Embryonic facial prominence (tissue), 1 donor: ENCODE results near the gene CPEB4.

Experiments used
- DNase-seq: peaks from one replicate; pipeline ENCODE4 v3.0.0-alpha.2; 2016; ENCODE audit errors: extremely low spot score

Gene CPEB4

GRCh38 chr5:173858670-173859407 is 29.3 kb upstream of the CPEB4 start:
- DNase-seq: no peak

DNA sequence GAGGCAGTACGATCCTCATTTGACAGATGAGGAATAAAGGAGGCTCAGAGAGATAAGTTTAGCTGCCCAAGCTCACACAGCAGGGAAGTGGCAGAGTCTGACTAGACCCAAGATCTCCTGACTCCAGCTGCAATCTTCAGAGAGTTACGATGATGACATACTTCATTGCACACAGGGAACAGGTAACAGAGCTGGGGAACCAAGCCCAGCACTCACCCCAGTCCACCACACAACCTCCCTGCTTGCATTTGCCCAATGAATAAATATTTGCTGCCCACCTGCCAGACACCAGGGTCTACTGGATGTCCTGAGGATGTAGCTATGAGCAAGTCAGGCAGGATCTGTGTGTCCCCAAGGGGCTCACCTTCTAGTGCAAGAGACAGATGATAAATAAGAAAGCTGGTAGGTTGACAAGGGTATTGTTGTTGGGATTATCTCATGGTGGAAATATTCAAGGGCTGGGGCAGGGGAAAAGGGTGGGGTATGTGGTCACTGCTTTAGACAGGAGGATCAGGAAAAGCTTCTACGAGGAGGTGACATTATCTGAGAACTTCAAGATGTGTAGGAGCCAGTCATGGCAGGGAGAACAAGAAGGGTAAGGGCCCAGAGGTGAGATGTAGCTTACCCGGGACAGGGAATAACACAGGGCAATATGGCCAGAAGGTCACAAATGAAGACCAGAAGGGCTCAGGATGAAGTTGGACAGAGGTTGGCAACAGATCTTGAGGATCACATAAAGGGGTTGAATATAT is 28.6 kb upstream of the CPEB4 start:
- DNase-seq: no peak

GRCh38 chr5:173862047-173862477 is 26.1 kb upstream of the CPEB4 start:
- DNase-seq: no peak

GRCh38 chr5:173863359-173863758 is 24.8 kb upstream of the CPEB4 start:
- DNase-seq: no peak

- no peak for DNase-seq
These were observed 23.8 kb upstream of the CPEB4 start for GRCh38 chr5:173864126-173865050.

DNA sequence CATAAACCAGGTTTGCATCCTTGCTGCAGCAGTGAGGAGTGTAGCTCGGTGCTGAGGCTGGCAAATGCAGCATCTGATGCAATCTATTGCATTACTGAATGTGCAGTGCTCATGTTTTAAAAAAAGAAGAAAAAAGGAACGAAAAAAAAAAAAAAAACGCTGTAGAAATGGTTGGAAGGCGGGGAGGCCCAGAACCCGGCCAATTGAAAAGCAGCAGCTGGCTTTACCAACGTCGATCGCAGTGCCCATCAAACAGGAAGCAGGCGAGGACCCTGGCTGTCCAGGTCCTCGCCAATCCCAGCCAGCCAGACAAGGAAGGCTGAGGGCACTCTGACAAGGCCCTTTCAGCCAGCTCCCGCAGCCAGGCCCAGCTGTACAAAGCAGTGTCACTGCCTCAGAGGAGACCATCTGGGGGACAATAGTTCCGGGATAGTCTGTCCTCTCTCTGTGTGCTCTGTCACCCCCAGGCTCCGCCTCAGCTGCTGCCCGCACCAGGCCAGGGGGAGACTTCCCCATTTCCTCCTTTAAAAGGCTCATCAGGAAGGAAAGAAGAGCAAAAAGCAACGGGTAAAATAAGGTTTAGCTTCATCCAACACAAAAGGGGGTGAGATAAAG is 21.8 kb upstream of the CPEB4 start:
- no peak for DNase-seq

- no peak for DNase-seq
These were observed 21.1 kb upstream of the CPEB4 start for GRCh38 chr5:173866858-173867679.

- DNase-seq: no peak
These were observed 19.9 kb upstream of the CPEB4 start for GRCh38 chr5:173868096-173868880.

DNA sequence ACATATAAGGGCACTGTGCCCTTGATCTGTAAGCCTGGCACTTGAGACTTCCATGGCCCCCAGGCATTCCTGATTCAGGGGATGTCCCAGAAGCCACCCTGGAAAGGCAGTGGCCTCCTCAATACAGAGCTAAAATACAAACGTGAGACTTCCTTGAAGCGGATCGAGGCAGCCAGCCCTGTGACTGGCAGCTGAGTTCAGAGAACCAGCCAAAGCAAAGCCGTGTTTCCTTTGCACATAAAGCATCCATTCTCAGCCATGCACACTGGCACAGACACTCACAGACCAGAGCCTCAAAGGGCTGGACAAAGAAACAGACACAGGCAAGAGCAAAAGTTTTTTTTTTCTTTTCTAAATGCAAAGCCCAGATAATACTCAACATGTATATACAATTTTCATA is 18.8 kb upstream of the CPEB4 start:
- no peak for DNase-seq

- no peak for DNase-seq
These were observed 15.2 kb upstream of the CPEB4 start for GRCh38 chr5:173872957-173873305.

DNA sequence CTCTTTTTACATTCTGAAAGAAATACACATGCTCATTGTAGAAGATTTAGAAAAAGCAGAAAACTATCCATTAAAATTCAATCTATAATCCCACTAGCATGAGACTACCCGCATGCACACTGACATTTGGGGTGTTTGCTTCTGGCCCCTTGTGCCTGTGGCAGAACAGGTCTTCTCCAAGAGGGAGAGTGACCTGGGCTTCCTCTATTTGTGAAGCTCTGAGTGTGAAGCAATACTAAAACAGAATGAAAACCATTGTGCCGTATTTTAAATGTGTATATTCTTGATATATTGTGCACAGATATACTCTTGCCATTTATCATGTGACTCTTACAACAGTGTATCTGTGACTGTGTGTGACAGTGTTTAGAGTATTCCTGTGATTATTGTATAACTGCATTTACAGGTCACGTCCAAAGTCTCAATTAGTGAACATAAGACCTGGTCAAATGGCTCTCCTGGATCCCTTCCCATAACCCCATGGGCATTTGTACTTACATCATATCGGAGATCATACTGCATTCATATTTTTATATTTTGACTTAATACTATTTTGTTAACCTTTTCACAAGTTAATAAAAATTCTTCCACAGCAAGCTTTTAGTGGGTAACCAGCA is 14.7 kb upstream of the CPEB4 start:
- DNase-seq: no peak

DNA sequence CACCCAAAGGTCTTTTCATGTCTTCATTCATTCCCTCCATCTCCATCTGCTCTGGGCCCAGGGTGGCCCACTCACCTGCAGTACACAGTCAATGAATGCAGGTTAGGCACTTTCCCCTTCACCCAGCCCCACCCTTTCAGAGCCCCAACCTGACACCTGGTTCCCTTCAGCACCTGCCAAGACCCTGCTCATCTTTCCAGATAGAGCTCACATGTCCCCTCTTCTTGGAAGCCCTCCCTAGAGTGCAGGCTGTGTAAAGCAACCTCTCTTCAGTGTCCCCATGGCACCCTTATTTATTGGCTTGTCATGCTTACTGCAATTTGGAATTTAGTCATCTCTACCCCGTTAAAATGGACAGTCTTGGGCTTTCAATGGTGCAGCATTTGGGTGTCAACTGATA is 13.0 kb upstream of the CPEB4 start:
- DNase-seq: no peak

DNA sequence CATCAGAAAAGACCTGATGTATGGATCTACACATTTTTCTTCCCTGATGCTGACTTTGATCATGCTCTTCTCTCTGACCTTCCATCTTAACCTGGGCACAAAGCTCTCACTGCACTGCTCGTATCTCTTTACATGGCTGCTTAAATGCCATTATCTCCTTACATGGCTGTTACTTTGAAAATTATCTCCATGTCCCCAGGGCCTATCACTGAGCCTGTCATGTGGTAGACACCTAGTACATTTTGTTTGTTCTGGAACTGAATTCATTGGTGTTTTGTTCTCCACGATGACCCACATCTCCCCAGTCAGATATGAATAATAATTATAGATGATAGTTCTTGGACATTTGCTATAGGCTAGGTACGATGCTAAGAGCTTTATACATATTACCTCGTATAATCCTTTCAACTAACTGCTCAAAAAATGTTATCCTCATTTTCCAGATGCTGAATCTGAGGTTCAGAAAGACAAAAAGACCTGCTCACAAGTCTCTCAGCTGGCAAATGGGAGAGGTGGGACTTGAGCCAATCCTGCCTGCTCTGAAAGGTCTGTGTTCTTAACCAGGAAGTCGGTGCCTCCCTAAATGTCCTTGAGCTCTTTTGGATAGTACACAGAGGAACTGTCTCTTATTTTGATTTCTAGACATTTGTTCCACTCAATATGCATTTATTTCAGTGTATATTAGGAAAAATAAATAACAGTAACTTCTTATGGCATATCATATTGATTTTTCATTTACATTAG is 9.8 kb upstream of the CPEB4 start:
- no peak for DNase-seq

DNA sequence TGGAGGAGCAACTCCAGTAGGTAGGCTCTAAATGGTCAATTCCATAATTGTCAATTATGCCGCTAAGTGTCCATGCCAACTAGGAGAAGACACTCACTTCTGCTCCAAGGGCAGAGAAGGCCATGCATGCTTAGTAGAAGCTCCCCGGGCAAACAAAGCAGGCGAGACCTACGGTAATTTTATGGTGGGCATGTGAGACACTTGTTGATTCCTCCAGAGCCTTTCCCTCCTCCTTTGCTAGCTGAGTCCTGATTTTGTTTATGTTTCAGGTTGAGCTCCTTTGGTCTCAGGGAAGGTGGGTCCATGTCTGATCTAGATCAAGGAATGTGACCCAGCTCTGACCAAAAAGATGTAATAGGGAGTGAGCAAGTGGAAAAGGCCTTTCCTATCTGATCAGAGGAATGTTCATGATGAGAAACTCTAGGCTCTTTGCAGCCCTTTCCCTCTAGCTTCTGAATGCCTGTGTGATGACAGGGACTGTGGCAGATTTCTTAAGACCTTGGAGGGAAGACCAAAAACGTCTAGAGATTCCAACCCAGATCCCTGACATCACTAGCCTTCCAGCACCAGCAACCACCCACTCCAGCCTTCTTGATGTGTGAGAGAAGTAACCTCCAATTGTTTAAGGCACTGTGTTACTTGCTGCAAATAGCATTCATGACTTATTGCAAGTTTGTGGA is 7.7 kb upstream of the CPEB4 start:
- DNase-seq: no peak

DNA sequence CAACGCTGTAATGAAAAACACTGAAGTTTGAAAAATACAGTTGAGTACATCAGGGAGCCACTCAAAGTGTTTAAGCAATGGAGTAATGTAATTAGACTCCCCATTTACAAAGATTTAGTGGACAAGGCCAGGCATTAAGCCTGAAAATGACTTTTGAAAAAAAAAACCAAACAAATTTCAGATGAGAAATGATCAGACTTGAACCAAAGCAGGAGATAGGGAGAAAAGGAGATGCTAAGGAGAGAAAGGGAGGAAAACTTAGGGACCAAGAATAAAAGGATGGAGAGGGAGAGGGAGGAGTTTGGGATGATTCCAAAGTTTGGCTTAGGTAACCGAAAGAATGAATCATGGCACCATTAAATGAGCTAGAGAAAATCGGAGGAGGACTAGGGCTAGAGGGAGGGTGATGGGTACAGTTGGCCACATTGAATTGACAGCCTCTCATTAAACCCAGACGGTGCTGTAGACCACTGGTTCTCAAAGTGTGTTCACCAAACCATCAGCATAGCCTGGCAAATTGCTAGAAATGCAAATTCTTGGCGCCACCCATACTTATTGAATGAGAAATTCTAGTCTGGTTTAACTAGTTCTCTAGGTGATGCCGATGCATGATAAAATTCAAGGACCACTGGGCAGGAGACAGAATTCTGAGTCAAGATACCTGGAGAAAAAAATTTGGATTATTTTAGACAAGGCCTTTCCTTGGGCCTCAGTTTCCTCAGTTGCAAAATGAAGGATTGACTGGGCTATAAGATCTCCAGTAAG is 6.2 kb upstream of the CPEB4 start:
- DNase-seq: no peak

DNA sequence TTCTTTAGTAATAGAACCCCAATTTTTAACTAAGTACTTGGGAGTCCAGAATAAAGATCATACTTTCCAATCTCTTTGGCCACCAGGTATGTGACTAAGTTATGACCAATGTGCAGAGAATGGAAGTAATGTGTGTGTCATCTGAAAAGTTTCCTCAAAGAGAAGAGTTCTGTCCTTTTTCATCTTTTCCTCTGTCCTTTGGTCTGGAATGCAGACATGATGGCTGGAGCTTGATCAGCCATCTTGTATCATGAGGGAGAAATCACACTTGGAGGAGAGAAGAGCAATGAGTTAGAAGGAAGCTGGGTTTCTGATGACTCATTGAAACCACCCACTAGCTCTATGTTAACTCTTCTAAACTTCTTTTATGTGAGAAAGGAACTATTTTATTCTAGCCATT is 5.5 kb upstream of the CPEB4 start:
- DNase-seq: no peak

DNA sequence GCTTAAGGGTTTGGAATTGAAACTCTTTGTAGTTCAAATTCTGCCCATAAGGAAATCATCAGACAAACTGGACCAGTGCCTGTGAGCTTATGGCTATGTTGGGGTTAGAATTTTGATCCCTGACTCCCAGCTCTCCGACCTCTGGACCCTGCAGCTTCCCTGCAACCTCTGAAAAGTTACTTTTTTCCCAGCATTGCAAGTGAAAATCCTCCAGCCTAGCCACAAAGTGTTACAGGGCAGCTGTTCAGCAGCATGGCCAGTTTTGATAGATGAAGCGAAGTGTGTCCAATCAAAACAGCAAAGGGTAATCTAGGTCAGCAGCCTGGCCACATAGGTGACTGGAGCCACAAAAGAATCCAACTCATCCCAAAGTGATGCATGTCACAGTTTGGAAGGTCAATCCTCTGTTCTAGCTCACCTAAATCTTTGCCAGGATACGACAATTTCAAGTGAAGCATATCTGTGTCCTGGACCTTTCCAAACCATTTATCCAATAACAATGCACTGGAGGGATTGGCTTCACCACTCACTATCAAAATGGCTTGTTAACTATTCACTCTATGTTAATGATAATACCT is 4.7 kb upstream of the CPEB4 start:
- no peak for DNase-seq
